K562 (cell line): ENCODE measurements around the gene HS2ST1. TPM values are rescaled to one million over a fixed set of nuclear protein-coding genes. Genes with fewer than 3 reads are reported as not detected.

Source experiments
- ATAC-seq: fragments of 200-7000 bp; cut with Tn5 transposase; 3 replicates; pipeline ENCODE4 v1.9.1; 2020; ENCODE audit warnings: moderate library complexity
- BruUV-seq: library from RNA; stranded (reverse); fragments of 400-500 nt; replicated peaks from 2 replicates; lab custom pipeline; 2021; lab: Mats Ljungman, UMichigan
- CTCF ChIA-PET: fragments of 300-600 bp; formaldehyde crosslinking; extraction: SDS; loops from one replicate; lab custom pipeline; 2021; ENCODE audit warnings: low intra/inter-chr PET ratio; lab: Yijun Ruan, JAX
- POLR2A ChIA-PET: fragments of 300-600, 350-650 bp; sonication (Branson Sonifier 250); formaldehyde crosslinking; extraction: SDS; loops from one replicate; lab custom pipeline; 2021; ENCODE audit warnings: antibody characterized with exemption, inconsistent platforms; lab: Yijun Ruan, JAX
- DNase-seq, 4 experiments: peaks; one replicate each; pipeline versions ENCODE4 v3.0.0 to v3.0.0-alpha.2; 2011 to 2018; ENCODE audit warnings: low spot score in 3 of 4, mixed read lengths in 3 of 4; ENCODE audit errors: extremely low read depth in 1 of 4
- FAIRE-seq: peaks from 2 replicates; lab custom pipeline; 2011; peaks lifted over from hg19 to GRCh38; lab: Jason Lieb, UNC
- H2AFZ ChIP-seq: 2 replicates; pipeline ENCODE4 v1.6.0; 2011; ENCODE audit warnings: low read depth, low read length, control low read depth, inconsistent platforms
- H3K27ac ChIP-seq: fragments of 200-600 bp; 3 replicates; pipeline ENCODE4 v1.8.0; 2011; ENCODE audit warnings: low read depth, mild to moderate bottlenecking, control low read depth, inconsistent platforms, low read length, moderate library complexity, mixed read lengths; ENCODE audit errors: extremely low read depth
- H3K27me3 ChIP-seq, 2 experiments: fragments of 300-600 bp in 1 of 2; 2 replicates in 1 of 2; 3 replicates in 1 of 2; pipeline versions ENCODE4 v1.6.0 to v1.8.0; 2011; ENCODE audit warnings: inconsistent platforms in 2 of 2, low read length in 2 of 2, mild to moderate bottlenecking in 1 of 2, mixed read lengths in 1 of 2, moderate library complexity in 1 of 2; ENCODE audit not compliant: control insufficient read depth in 2 of 2, insufficient read depth in 2 of 2
- H3K36me3 ChIP-seq: fragments of 300-600 bp; 3 replicates; pipeline ENCODE4 v1.8.0; 2011; ENCODE audit warnings: mild to moderate bottlenecking, low read length, inconsistent platforms; ENCODE audit not compliant: control insufficient read depth, insufficient read depth
- H3K4me1 ChIP-seq, 2 experiments: fragments of 200-600 bp in 1 of 2; replicated peaks in 1 of 2; 2 replicates in 1 of 2; 3 replicates in 1 of 2; pipeline versions ENCODE4 v1.5.1 to v1.8.0; 2011; ENCODE audit warnings: inconsistent platforms in 2 of 2, low read length in 2 of 2, mild to moderate bottlenecking in 1 of 2, mixed read lengths in 1 of 2, moderate library complexity in 1 of 2; ENCODE audit not compliant: control insufficient read depth in 2 of 2, insufficient read depth in 2 of 2
- H3K4me2 ChIP-seq: 2 replicates; pipeline ENCODE4 v1.6.1; 2011; ENCODE audit warnings: low read length, control low read depth, inconsistent platforms, mixed read lengths; ENCODE audit not compliant: insufficient read depth
- H3K4me3 ChIP-seq: fragments of 200-600 bp; sonication (generic), shearing (Covaris generic); 2 replicates; pipeline ENCODE4 v1.5.1; 2016; ENCODE audit warnings: control low read depth, inconsistent platforms
- H3K79me2 ChIP-seq: fragments of 200-600 bp; 3 replicates; pipeline ENCODE4 v1.8.0; 2011; ENCODE audit warnings: low read length, inconsistent platforms; ENCODE audit not compliant: control insufficient read depth, insufficient read depth
- H3K9ac ChIP-seq, 2 experiments: 2 replicates each; pipeline versions ENCODE4 v1.6.0 to v1.6.1; 2011; ENCODE audit warnings: low read depth in 2 of 2, low read length in 2 of 2, control low read depth in 1 of 2, inconsistent platforms in 1 of 2, mild to moderate bottlenecking in 1 of 2, mixed read lengths in 1 of 2; ENCODE audit not compliant: insufficient read depth in 1 of 2
- H3K9me1 ChIP-seq: one replicate; pipeline ENCODE4 v1.6.0; 2011; ENCODE audit warnings: inconsistent platforms, mild to moderate bottlenecking, low read length, moderate library complexity; ENCODE audit not compliant: control insufficient read depth, insufficient read depth
- H3K9me3 ChIP-seq: replicated peaks from 2 replicates; pipeline ENCODE4 v1.5.1; 2011; ENCODE audit warnings: low read depth, low read length, inconsistent platforms; ENCODE audit not compliant: control insufficient read depth, insufficient read depth
- H4K20me1 ChIP-seq: replicated peaks from 2 replicates; pipeline ENCODE4 v1.6.1; 2011; ENCODE audit warnings: low read length, inconsistent platforms, mixed read lengths; ENCODE audit not compliant: control insufficient read depth, insufficient read depth
- CCNT2 ChIP-seq: IDR thresholded peaks from 2 replicates; pipeline ENCODE4 v1.6.1; 2011; ENCODE audit warnings: borderline replicate concordance, low read depth, mild to moderate bottlenecking, moderate library complexity, mixed read lengths, low read length; ENCODE audit not compliant: insufficient read length; ENCODE audit errors: extremely low read depth
- CEBPB ChIP-seq: fragments of 450-650 bp; IDR thresholded peaks from 2 replicates; pipeline ENCODE4 v1.6.1; 2016; ENCODE audit warnings: missing genetic modification characterization, missing compliant biosample characterization
- FOS ChIP-seq: IDR thresholded peaks from 3 replicates; pipeline ENCODE4 v1.6.1; 2011; ENCODE audit not compliant: insufficient read length; ENCODE audit errors: extremely low read depth
- KAT7 ChIP-seq: sonication (generic); formaldehyde crosslinking; IDR thresholded peaks from 2 replicates; pipeline ENCODE4 v1.8.0; 2022; ENCODE audit warnings: missing genetic modification reagents, mild to moderate bottlenecking, borderline replicate concordance
- KDM4B ChIP-seq, 2 experiments: fragments of 450-650 bp in 1 of 2; sonication (generic) in 1 of 2; IDR thresholded peaks; 2 replicates each; pipeline ENCODE4 v1.6.1; 2016 to 2017; ENCODE audit warnings: borderline replicate concordance in 2 of 2, antibody characterized with exemption in 1 of 2, low read depth in 1 of 2, mild to moderate bottlenecking in 1 of 2
- MTA2 ChIP-seq: fragments of 450-650 bp; IDR thresholded peaks from 2 replicates; pipeline ENCODE4 v1.6.1; 2016; ENCODE audit warnings: low read depth
- NFATC3 ChIP-seq: fragments of 450-650 bp; IDR thresholded peaks from 2 replicates; pipeline ENCODE4 v1.6.1; 2017; ENCODE audit warnings: mild to moderate bottlenecking
- PHB ChIP-seq: fragments of 250-450 bp; sonication (Bioruptor Pico); IDR thresholded peaks from 2 replicates; pipeline ENCODE4 v1.5.0; 2021
- RB1 ChIP-seq: fragments of 450-650 bp; IDR thresholded peaks from 2 replicates; pipeline ENCODE4 v1.6.1; 2017; ENCODE audit warnings: low read depth, mild to moderate bottlenecking
- SMARCB1 ChIP-seq: IDR thresholded peaks from 2 replicates; pipeline ENCODE4 v1.6.1; 2011; ENCODE audit warnings: improper control_type of control experiment, low read depth; ENCODE audit not compliant: insufficient read length
- TAF15 ChIP-seq: fragments of 200-400 bp; formaldehyde crosslinking; IDR thresholded peaks from 2 replicates; pipeline ENCODE4 v1.6.1; 2017; ENCODE audit warnings: mild to moderate bottlenecking, low read depth, low read length, moderate library complexity
- ZBTB7A ChIP-seq: IDR thresholded peaks from 2 replicates; pipeline ENCODE4 v1.6.1; 2011; ENCODE audit warnings: low read depth, mild to moderate bottlenecking, low read length, moderate library complexity, borderline replicate concordance; ENCODE audit not compliant: control insufficient read depth
- ZFP36 ChIP-seq: fragments of 150-350 bp; IDR thresholded peaks from 2 replicates; pipeline ENCODE4 v1.6.1; 2018; ENCODE audit warnings: low read length, low read depth; ENCODE audit not compliant: partially characterized antibody
- ZNF23 ChIP-seq: fragments of 250-450 bp; sonication (Bioruptor Pico); IDR thresholded peaks from 2 replicates; pipeline ENCODE4 v1.4.0; 2020; ENCODE audit warnings: mild to moderate bottlenecking
- ZNF512 ChIP-seq: IDR thresholded peaks from 2 replicates; pipeline ENCODE4 v1.6.1; 2016; ENCODE audit warnings: missing genetic modification characterization, missing compliant biosample characterization
- in situ Hi-C: fragments of 300-500 bp; cut with MboI; formaldehyde crosslinking; loops from 4 replicates; pipeline ENCODE4 v1.15.0; 2018; ENCODE audit warnings: inconsistent platforms, mixed read lengths
- intact Hi-C: fragments of 100-400 bp; cut with micrococcal nuclease; formaldehyde crosslinking; loops from 2 replicates; pipeline ENCODE4 v1.14.2; 2022
- polyA plus RNA-seq, 8 experiments: library from polyadenylated mRNA; depleted of rRNA in 4 of 8; stranded (reverse) in 5 of 8; unstranded in 3 of 8; fragments of >200 nt; fragmentation: Nextera tagmentation in 2 of 8; fragmentation: Illumina TruSeq in 1 of 8; extraction: Ambion mirVana in 2 of 8; extraction: Trizol in 1 of 8; gene quantifications; 2 replicates each; pipeline versions ENCODE4 v1.2.1 to v1.2.3, GENCODE V29; 2011 to 2014; ENCODE audit warnings: inconsistent platforms in 1 of 8, missing spikeins in 1 of 8
- total RNA-seq, 7 experiments: library from RNA; depleted of rRNA in 6 of 7; stranded (reverse); fragments of >200 nt in 6 of 7; fragmentation: Illumina TruSeq in 2 of 7; extraction: Trizol in 2 of 7; gene quantifications; 2 replicates each; pipeline versions ENCODE4 v1.2.1 to v1.2.3, GENCODE V29; 2011 to 2021; ENCODE audit warnings: low replicate concordance in 1 of 7

HS2ST1 gene
- total and polyA plus RNA-seq, 9 of the 15 experiments (the other 6 are each of a cell fraction or from before 2014, with no cell fraction given), result 7.7 to 43.3 (median 25.8) TPM

DNA sequence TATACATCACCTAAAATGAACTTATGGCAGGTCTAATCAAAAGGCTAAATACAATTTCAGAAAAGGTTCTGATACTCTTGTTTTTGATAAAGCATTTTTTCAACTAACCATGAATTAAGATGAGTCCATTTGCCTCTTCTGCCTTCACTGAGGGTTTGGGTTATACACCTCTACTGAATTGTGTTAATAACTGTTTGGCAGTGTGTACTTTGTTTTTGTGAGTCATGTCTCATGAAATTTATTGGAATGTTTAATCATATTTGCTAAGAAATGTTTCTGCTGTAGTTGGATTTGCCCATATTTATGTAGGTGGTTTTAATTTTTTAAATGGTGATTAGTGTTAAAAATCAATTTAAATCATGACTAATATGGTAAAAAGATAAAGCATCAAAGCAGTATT, 190.5 kb downstream of the HS2ST1 start:
- Histone ChIP-seq H2AFZ (no peak overlapping the region), H3K36me3 (peaks cover 18% of the 10 kb centered on the region), H3K4me3 (no peak overlapping the region), H3K4me2 (no peak overlapping the region), H3K9ac (no peak overlapping the region), H3K4me1 (peaks cover 0 to 7% of the 10 kb centered on the region in 2 experiments; a peak in 1 of 5 replicates), H3K27me3 (no peaks in the 10 kb centered on the region), H3K79me2 (no peaks in the 10 kb centered on the region), H3K27ac (no peak overlapping the region), H3K9me3 (no peaks in the 10 kb centered on the region), H4K20me1 (no peaks in the 10 kb centered on the region), H3K9me1 (no peaks in the 10 kb centered on the region)
- no TSS peak for BruUV-seq
- POLR2A ChIA-PET, result no interaction called here
- in situ Hi-C loops, result no loop called here
- intact Hi-C loops, result no loop called here
- CTCF ChIA-PET, result interaction anchor here (0.6 kb wide), 1 partner anchor 15 kb away, joined by 3 read pairs; no protein-coding TSS in a partner anchor
- ATAC-seq, result no peak
- FAIRE-seq, result no peak
- no peak for DNase-seq
- no peak for TF ChIP-seq CCNT2
- TF ChIP-seq ZBTB7A, result no peak
- no peak for TF ChIP-seq ZNF512 (tag)
- no peak for TF ChIP-seq RB1
- no peak for TF ChIP-seq FOS
- TF ChIP-seq ZNF23 (CRISPR knock-in tag), result no peak
- no peak for TF ChIP-seq MTA2
- TF ChIP-seq CEBPB, result no peak
- no peak for TF ChIP-seq ZFP36
- no peak for TF ChIP-seq NFATC3
- no peak for TF ChIP-seq TAF15
- TF ChIP-seq PHB (CRISPR knock-in tag), result no peak
- no peak for TF ChIP-seq KAT7 (CRISPR knock-in tag)
- no peak for TF ChIP-seq SMARCB1
- TF ChIP-seq KDM4B (IDR thresholded peaks at IDR 0.05; ENCODE audit: borderline replicate concordance in 2 of 2, low read depth in 1 of 2), result no peak
